Measurements from ENCODE around the gene TTC6.

Gene TTC6

GRCh38 chr14:37586797-37587130, 8.7 kb upstream of the TTC6 start:
- H3K27ac ChIP-seq = peak overlapping the region; percentile 100
- TF ChIP-seq ZFX (IDR thresholded peaks at IDR 0.05; ENCODE audit: borderline replicate concordance) (no peak), CTCF (IDR thresholded peaks at IDR 0.05) (no peak)

- TF ChIP-seq ZFX (IDR thresholded peaks at IDR 0.05; ENCODE audit: borderline replicate concordance) (no peak), CTCF (IDR thresholded peaks at IDR 0.05) (no peak)
- peak overlapping the region; percentile 100 for H3K27ac ChIP-seq
Observed at GRCh38 chr14:37587131-37587803, 8.2 kb upstream of the TTC6 start.

- peak overlapping the region; percentile 100 for H3K27ac ChIP-seq
- TF ChIP-seq CTCF (IDR thresholded peaks at IDR 0.05) = no peak
Observed at GRCh38 chr14:37587881-37588666, 7.4 kb upstream of the TTC6 start.

- peak overlapping the region; percentile 100 for H3K27ac ChIP-seq
Observed at GRCh38 chr14:37588667-37588955, 6.8 kb upstream of the TTC6 start.

GRCh38 chr14:37588956-37589714, 6.3 kb upstream of the TTC6 start:
- H3K27ac ChIP-seq = peak overlapping the region; percentile 100
- TF ChIP-seq CTCF (IDR thresholded peaks at IDR 0.05) (no peak), ZFX (IDR thresholded peaks at IDR 0.05; ENCODE audit: borderline replicate concordance) (no peak)

More at GRCh38 chr14:37588667-37588955, 6.8 kb upstream of the TTC6 start:
- TF ChIP-seq ZFX (IDR thresholded peaks at IDR 0.05; ENCODE audit: borderline replicate concordance) = no peak
- no peak for TF ChIP-seq CTCF (IDR thresholded peaks at IDR 0.05)

GRCh38 chr14:37589715-37590427, 5.6 kb upstream of the TTC6 start:
- H3K27ac ChIP-seq = peak overlapping the region; percentile 100
- TF ChIP-seq CTCF (IDR thresholded peaks at IDR 0.05) = no peak
- TF ChIP-seq ZFX (IDR thresholded peaks at IDR 0.05; ENCODE audit: borderline replicate concordance) = no peak

Data from 22Rv1 (cell line).